GM23248 (cell line): ENCODE data around the gene SNTG2. TPM values are rescaled to one million over a fixed set of nuclear protein-coding genes. Genes with fewer than 3 reads are reported as not detected.

ENCODE experiments used
- DNase-seq: peaks from one replicate; pipeline ENCODE4 v3.0.0-alpha.2; 2015
- H2AFZ ChIP-seq: fragments of 200-600 bp; sonication (generic); 2 replicates; pipeline ENCODE4 v1.6.1; 2016; ENCODE audit warnings: antibody characterized with exemption
- H3F3A ChIP-seq: fragments of 200-600 bp; sonication (generic); 2 replicates; pipeline ENCODE4 v1.6.1; 2016; ENCODE audit warnings: mild to moderate bottlenecking, antibody characterized with exemption, mixed run types; ENCODE audit not compliant: insufficient read depth
- H3K27ac ChIP-seq: fragments of 200-600 bp; sonication (generic); 2 replicates; pipeline ENCODE4 v1.5.1; 2016; ENCODE audit warnings: mild to moderate bottlenecking
- H3K27me3 ChIP-seq: fragments of 200-600 bp; sonication (generic); replicated peaks from 2 replicates; pipeline ENCODE4 v1.6.1; 2016; ENCODE audit warnings: mild to moderate bottlenecking; ENCODE audit not compliant: insufficient read depth
- H3K36me3 ChIP-seq: fragments of 200-600 bp; sonication (generic); 2 replicates; pipeline ENCODE4 v1.6.1; 2016; ENCODE audit warnings: low read depth, mild to moderate bottlenecking
- H3K4me1 ChIP-seq: fragments of 200-600 bp; sonication (generic); 2 replicates; pipeline ENCODE4 v1.6.1; 2016; ENCODE audit warnings: mild to moderate bottlenecking; ENCODE audit not compliant: insufficient read depth
- H3K4me2 ChIP-seq: fragments of 200-600 bp; sonication (generic); one replicate; pipeline ENCODE4 v1.6.1; 2016; ENCODE audit warnings: mild to moderate bottlenecking; ENCODE audit not compliant: unreplicated experiment
- H3K4me3 ChIP-seq: fragments of 200-600 bp; sonication (generic); 2 replicates; pipeline ENCODE4 v1.5.1; 2016; ENCODE audit warnings: mild to moderate bottlenecking
- H3K79me2 ChIP-seq: fragments of 200-600 bp; sonication (generic); 2 replicates; pipeline ENCODE4 v1.6.1; 2016; ENCODE audit warnings: mild to moderate bottlenecking; ENCODE audit not compliant: insufficient read depth
- H3K9ac ChIP-seq: fragments of 200-600 bp; sonication (generic); 2 replicates; pipeline ENCODE4 v1.6.1; 2016; ENCODE audit warnings: mild to moderate bottlenecking
- H3K9me2 ChIP-seq: fragments of 200-600 bp; sonication (generic); 2 replicates; pipeline ENCODE4 v1.6.1; 2016; ENCODE audit warnings: mixed run types, mild to moderate bottlenecking, moderate library complexity; ENCODE audit not compliant: insufficient read depth
- H3K9me3 ChIP-seq: fragments of 200-600 bp; sonication (generic); one replicate; pipeline ENCODE4 v1.6.1; 2017; ENCODE audit warnings: low read depth
- H4K20me1 ChIP-seq: fragments of 200-600 bp; sonication (generic); 2 replicates; pipeline ENCODE4 v1.6.0; 2016; ENCODE audit not compliant: insufficient read depth
- EZH2 ChIP-seq: fragments of 200-600 bp; sonication (generic); IDR thresholded peaks from 2 replicates; pipeline ENCODE4 v1.6.1; 2018; ENCODE audit warnings: antibody characterized with exemption, mild to moderate bottlenecking; ENCODE audit not compliant: insufficient read depth, poor library complexity, severe bottlenecking
- EZH2phosphoT487 ChIP-seq: fragments of 200-600 bp; sonication (generic); IDR thresholded peaks from 2 replicates; pipeline ENCODE4 v1.6.1; 2018; ENCODE audit warnings: antibody characterized with exemption, moderate library complexity, mild to moderate bottlenecking, low read depth; ENCODE audit not compliant: insufficient read depth
- WGBS, 2 experiments: methylation state at CpG; one replicate each; pipeline ENCODE4 v1.1.6; 2015 to 2017; ENCODE audit warnings: low lambda C conversion rate in 2 of 2, low coverage in 1 of 2; ENCODE audit errors: missing lambda C conversion rate in 2 of 2; 5-methylcytosine and 5-hydroxymethylcytosine counted together
- in situ Hi-C: fragments of 300-500 bp; cut with MboI; formaldehyde crosslinking; loops from 2 replicates; pipeline ENCODE4 v1.15.0; 2020
- polyA plus RNA-seq: library from polyadenylated mRNA; unstranded; fragments of >200 nt; fragmentation: Nextera tagmentation; extraction: Ambion mirVana; gene quantifications from 2 replicates; pipeline ENCODE4 v1.2.1, GENCODE V29; 2016
- total RNA-seq: library from RNA; depleted of rRNA; stranded (reverse); fragments of >200 nt; shearing (Covaris generic); gene quantifications from 2 replicates; pipeline ENCODE4 v1.2.3, GENCODE V29; 2014

The SNTG2 gene
- total and polyA plus RNA-seq, 2 experiments from 2014 or later: not detected

DNA sequence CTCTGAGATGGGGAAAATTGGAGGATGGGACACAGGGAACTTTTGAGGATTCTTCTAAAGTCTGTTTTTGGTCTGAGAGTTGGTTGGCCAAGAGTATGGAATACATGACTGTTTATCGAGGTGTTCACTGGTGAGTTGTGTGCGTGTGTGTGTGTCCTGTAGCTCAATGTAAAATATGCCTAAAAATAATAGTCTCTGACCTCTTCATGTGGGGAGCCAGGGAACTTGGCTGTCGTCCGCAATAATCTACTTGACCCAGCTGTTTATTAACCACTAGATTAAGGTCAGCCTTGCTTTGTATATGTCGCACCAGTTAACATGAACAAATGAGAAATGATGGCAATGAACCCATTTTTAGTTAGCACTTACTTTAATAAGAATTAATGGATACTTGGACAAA, 285.2 kb downstream of the SNTG2 start:
- H3K79me2 ChIP-seq: no peaks in the 10 kb centered on the region
- H3K4me2 ChIP-seq: no peak overlapping the region
- no peak overlapping the region for H2AFZ ChIP-seq
- no peaks in the 10 kb centered on the region for H3K4me1 ChIP-seq
- DNase-seq: no peak
- H3K9ac ChIP-seq: no peak overlapping the region
- 66 to 69% methylated on average over 5 of the region's 5 CpGs for WGBS, 2 experiments
- in situ Hi-C loops: no loop called here
- H3K9me3 ChIP-seq: no peaks in the 10 kb centered on the region
- H3K4me3 ChIP-seq: no peak overlapping the region
- H3F3A ChIP-seq: no peaks in the 10 kb centered on the region
- H3K27ac ChIP-seq: no peak overlapping the region
- H3K36me3 ChIP-seq: no peaks in the 10 kb centered on the region
- H4K20me1 ChIP-seq: no peaks in the 10 kb centered on the region
- TF ChIP-seq EZH2: no peak
- no peak for TF ChIP-seq EZH2phosphoT487
- no peaks in the 10 kb centered on the region for H3K9me2 ChIP-seq
- no peaks in the 10 kb centered on the region for H3K27me3 ChIP-seq

- Histone ChIP-seq H3F3A (no peaks in the 10 kb centered on the region), H3K36me3 (no peaks in the 10 kb centered on the region), H3K27me3 (no peaks in the 10 kb centered on the region), H2AFZ (no peak overlapping the region), H3K9ac (no peak overlapping the region), H3K27ac (no peak overlapping the region), H3K4me1 (no peaks in the 10 kb centered on the region), H3K9me3 (no peaks in the 10 kb centered on the region), H3K9me2 (no peaks in the 10 kb centered on the region), H3K79me2 (no peaks in the 10 kb centered on the region), H3K4me2 (no peak overlapping the region), H4K20me1 (no peaks in the 10 kb centered on the region), H3K4me3 (no peak overlapping the region)
- TF ChIP-seq EZH2 (no peak), EZH2phosphoT487 (no peak)
- no peak for DNase-seq
- 9 to 14% methylated on average over 1 of the region's 1 CpG for WGBS, 2 experiments
- in situ Hi-C loops: no loop called here
These were observed 286.0 kb downstream of the SNTG2 start for GRCh38 chr2:1236606-1237005.

GRCh38 chr2:1237783-1238182, 287.1 kb downstream of the SNTG2 start:
- no peak for TF ChIP-seq EZH2phosphoT487
- TF ChIP-seq EZH2: no peak
- no peaks in the 10 kb centered on the region for H3K9me3 ChIP-seq
- no peak overlapping the region for H3K27ac ChIP-seq
- H3K4me2 ChIP-seq: no peak overlapping the region
- in situ Hi-C loops: no loop called here
- H4K20me1 ChIP-seq: no peaks in the 10 kb centered on the region
- H2AFZ ChIP-seq: no peak overlapping the region
- no peaks in the 10 kb centered on the region for H3K27me3 ChIP-seq
- DNase-seq: no peak
- no peaks in the 10 kb centered on the region for H3K9me2 ChIP-seq
- H3K4me3 ChIP-seq: no peak overlapping the region
- no peaks in the 10 kb centered on the region for H3K36me3 ChIP-seq
- H3F3A ChIP-seq: no peaks in the 10 kb centered on the region
- H3K9ac ChIP-seq: no peak overlapping the region
- H3K4me1 ChIP-seq: no peaks in the 10 kb centered on the region
- 11 to 13% methylated on average over 17 to 18 of the region's 18 CpGs for WGBS, 2 experiments
- H3K79me2 ChIP-seq: no peaks in the 10 kb centered on the region

DNA sequence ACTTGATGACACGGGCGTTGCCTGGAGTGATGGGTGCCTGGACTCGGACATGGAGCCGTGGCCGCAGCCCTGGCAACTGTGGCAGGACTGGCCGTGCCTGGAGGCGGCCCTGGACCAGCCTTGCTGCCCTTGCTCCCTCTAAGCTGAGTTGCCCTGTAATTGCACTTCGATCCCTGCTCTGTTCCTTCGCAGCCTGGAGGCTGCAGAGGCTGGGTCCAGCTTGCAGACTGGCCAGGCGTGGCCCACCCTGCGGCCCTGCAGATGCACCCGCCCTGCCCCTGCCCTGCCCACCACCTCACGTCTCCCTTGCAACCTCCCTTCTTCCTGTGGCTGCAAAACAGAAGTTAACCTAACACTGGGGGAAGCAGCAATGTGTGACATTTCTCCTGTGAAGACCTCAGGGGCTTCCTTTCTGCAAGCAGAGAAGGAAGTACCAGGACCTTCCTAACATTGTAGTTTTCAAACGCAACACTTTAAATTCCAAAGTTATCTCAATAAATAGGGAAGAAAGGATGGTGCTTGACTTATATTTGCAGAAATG, 288.0 kb downstream of the SNTG2 start:
- no peaks in the 10 kb centered on the region for H4K20me1 ChIP-seq
- H3K4me3 ChIP-seq: no peak overlapping the region
- H3K36me3 ChIP-seq: no peaks in the 10 kb centered on the region
- TF ChIP-seq EZH2 (no peak), EZH2phosphoT487 (no peak)
- in situ Hi-C loops: no loop called here
- H3K4me1 ChIP-seq: no peaks in the 10 kb centered on the region
- no peak overlapping the region for H3K27ac ChIP-seq
- H3K9me2 ChIP-seq: no peaks in the 10 kb centered on the region
- no peak overlapping the region for H2AFZ ChIP-seq
- DNase-seq: no peak
- no peak overlapping the region for H3K9ac ChIP-seq
- H3K4me2 ChIP-seq: no peak overlapping the region
- no peaks in the 10 kb centered on the region for H3F3A ChIP-seq
- H3K79me2 ChIP-seq: no peaks in the 10 kb centered on the region
- no peaks in the 10 kb centered on the region for H3K27me3 ChIP-seq
- no peaks in the 10 kb centered on the region for H3K9me3 ChIP-seq
- WGBS, 2 experiments: 31 to 34% methylated on average over 11 to 14 of the region's 14 CpGs

DNA sequence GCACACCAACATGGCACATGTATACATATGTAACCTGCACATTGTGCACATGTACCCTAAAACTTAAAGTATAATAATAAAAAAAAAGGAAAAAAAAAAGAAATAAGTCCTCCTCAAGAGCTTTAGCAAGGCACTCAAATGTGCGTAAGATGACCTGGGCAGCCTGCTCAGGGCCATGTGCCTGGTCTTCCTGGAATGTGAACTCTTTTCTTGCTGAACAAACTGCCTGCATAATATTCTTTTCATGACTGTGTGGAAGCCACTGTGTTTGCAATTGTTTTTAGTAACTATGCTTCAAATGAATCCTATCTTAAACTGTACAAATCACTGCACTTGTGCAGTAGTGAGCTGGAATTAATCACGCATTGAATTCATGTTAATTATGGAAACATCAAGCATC, 294.5 kb downstream of the SNTG2 start:
- no peak for DNase-seq
- Histone ChIP-seq H3F3A (no peaks in the 10 kb centered on the region), H3K9me2 (no peaks in the 10 kb centered on the region), H3K79me2 (no peaks in the 10 kb centered on the region), H3K27ac (no peak overlapping the region), H3K4me2 (no peak overlapping the region), H4K20me1 (no peaks in the 10 kb centered on the region), H3K4me1 (no peaks in the 10 kb centered on the region), H3K9ac (no peak overlapping the region), H3K4me3 (no peak overlapping the region), H3K27me3 (no peaks in the 10 kb centered on the region), H3K36me3 (no peaks in the 10 kb centered on the region), H2AFZ (no peak overlapping the region), H3K9me3 (no peaks in the 10 kb centered on the region)
- TF ChIP-seq EZH2 (no peak), EZH2phosphoT487 (no peak)
- 42 to 53% methylated on average over 2 of the region's 2 CpGs for WGBS, 2 experiments
- in situ Hi-C loops: no loop called here
